H1 (cell line): ENCODE data around the gene KCTD8. TPM values are rescaled to one million over a fixed set of nuclear protein-coding genes. Genes with fewer than 3 reads are reported as not detected.

Experiments used
- ASH2L ChIP-seq: fragments of 200-600, 300-600 bp; sonication (generic); IDR thresholded peaks from one replicate; pipeline ENCODE4 v1.7.1; 2017; ENCODE audit warnings: low read length
- CEBPB ChIP-seq: IDR thresholded peaks from 2 replicates; pipeline ENCODE4 v1.6.1; 2012; ENCODE audit warnings: low read depth, low read length
- CTBP2 ChIP-seq: IDR thresholded peaks from 2 replicates; pipeline ENCODE4 v1.7.0; 2011; ENCODE audit warnings: borderline replicate concordance, mild to moderate bottlenecking, moderate library complexity, mixed read lengths, low read length; ENCODE audit not compliant: insufficient read depth, insufficient read length
- JUN ChIP-seq: IDR thresholded peaks from 2 replicates; pipeline ENCODE4 v1.6.1; 2011; ENCODE audit warnings: low read depth, mild to moderate bottlenecking, improper control_type of control experiment, low read length
- MAX ChIP-seq: IDR thresholded peaks from 2 replicates; pipeline ENCODE4 v1.6.1; 2012; ENCODE audit warnings: inconsistent platforms
- NRF1 ChIP-seq: IDR thresholded peaks from 2 replicates; pipeline ENCODE4 v1.6.1; 2011; ENCODE audit warnings: mild to moderate bottlenecking, low read depth, low read length, improper control_type of control experiment
- polyA plus RNA-seq, 7 experiments: library from polyadenylated mRNA; depleted of rRNA in 3 of 7; stranded (reverse) in 5 of 7; unstranded in 2 of 7; fragments of >200 nt in 5 of 7; fragments of 200-250 nt in 2 of 7; gene quantifications; 1 replicate in 5 of 7; 2 replicates in 1 of 7; 4 replicates in 1 of 7; pipeline versions ENCODE4 v1.2.1 to v1.2.3, GENCODE V29; 2011 to 2013; ENCODE audit warnings: missing spikeins in 2 of 7, mixed read lengths in 2 of 7
- total RNA-seq: library from RNA; stranded (reverse); fragmentation: NEBNext Ultra II Directional; extraction: Animal tissue kit (Norgen Biotek cat#: 25700); gene quantifications from 2 replicates; pipeline ENCODE4 v1.2.1, GENCODE V29; 2021

The KCTD8 gene
- total and polyA plus RNA-seq, 2 of the 8 experiments (the other 6 are each of a cell fraction or from before 2014, with no cell fraction given): 2.9 to 3.7 TPM

GRCh38 chr4:44145868-44146267 is 302.7 kb downstream of the KCTD8 start (continued):
- TF ChIP-seq ASH2L (no peak), CTBP2 (no peak), MAX (no peak), CEBPB (no peak), JUN (no peak), NRF1 (no peak)
- TF ChIP-seq, all 59 proteins: peak for 0
